GM18517 (cell line): ENCODE measurements around the gene TRAPPC3.

Experiments
- ATAC-seq: cut with Tn5 transposase; IDR thresholded peaks from one replicate; pipeline ENCODE4 v1.9.1; 2021; ENCODE audit warnings: mild to moderate bottlenecking, moderate library complexity; ENCODE audit not compliant: unreplicated experiment

TRAPPC3 gene

GRCh38 chr1:36106269-36106668 is 43.0 kb downstream of the TRAPPC3 start:
- ATAC-seq: no peak

DNA sequence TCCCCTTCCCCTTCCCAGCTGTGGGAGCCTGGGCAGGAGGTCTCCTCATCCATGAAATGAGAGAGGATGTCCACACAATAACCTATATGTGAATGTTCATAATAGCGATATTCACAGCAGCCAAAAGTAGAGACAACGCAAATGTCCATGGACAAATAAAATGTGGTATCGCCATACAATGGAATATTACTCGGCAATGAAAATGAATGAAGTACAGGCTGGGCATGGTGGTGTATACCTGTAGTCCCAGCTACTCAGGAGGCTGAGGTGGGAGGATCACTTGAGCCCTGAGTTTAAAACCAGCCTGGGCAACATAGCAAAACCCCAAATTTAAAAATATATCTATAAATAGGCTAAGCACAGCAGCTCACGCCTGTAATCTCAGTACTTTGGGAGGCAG is 47.7 kb downstream of the TRAPPC3 start:
- no peak for ATAC-seq

- ATAC-seq: no peak
These were observed 48.9 kb downstream of the TRAPPC3 start for GRCh38 chr1:36100376-36100775.

GRCh38 chr1:36099681-36100341 is 49.5 kb downstream of the TRAPPC3 start:
- ATAC-seq: no peak

- ATAC-seq: no peak
These were observed 50.5 kb downstream of the TRAPPC3 start for GRCh38 chr1:36098650-36099365.

GRCh38 chr1:36097693-36098585 is 51.3 kb downstream of the TRAPPC3 start:
- no peak for ATAC-seq

- no peak for ATAC-seq
These were observed 52.5 kb downstream of the TRAPPC3 start for GRCh38 chr1:36096500-36097432.

GRCh38 chr1:36095760-36096405 is 53.4 kb downstream of the TRAPPC3 start:
- no peak for ATAC-seq

DNA sequence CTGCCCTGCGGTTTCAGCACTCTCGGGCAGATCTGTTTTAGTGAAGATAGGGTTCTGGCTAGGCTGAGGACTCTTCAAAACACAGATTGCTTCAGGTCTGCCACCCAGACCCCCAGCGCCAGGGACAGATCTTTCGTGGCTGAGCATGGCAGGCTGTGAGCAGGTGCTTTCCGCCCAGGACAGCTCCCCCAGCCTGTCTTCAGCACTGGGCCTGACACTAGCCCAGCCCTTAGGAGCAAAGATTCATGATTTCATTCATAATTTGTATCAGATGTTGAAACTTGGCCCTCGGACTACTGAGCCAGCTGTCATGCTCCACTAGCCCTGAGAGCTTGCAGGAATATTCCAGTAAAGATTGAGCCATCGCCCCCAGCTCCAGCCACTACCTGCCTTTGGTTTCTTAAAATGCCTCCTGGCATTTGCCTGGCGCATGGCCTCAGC is 54.6 kb downstream of the TRAPPC3 start:
- no peak for ATAC-seq

DNA sequence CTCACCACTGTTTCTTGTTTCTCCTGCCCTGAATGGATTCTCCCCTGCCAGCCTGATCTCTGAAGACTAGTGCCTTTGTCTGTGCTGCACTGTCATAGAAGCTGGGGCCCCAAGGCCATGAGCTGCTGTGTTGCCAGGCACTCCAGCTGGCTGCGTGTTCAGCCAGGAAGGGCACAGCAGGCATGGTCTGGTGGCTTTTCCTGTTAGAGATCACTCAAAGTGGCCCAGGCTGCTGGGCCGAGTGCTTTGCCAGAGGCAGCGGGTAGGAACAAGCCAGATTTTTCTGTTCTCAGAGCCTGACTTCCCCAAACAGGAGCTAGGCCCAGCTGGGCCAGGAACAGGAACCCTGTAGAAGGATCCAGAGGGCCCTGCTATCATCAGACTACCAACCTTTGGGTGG is 55.4 kb downstream of the TRAPPC3 start:
- ATAC-seq: no peak

DNA sequence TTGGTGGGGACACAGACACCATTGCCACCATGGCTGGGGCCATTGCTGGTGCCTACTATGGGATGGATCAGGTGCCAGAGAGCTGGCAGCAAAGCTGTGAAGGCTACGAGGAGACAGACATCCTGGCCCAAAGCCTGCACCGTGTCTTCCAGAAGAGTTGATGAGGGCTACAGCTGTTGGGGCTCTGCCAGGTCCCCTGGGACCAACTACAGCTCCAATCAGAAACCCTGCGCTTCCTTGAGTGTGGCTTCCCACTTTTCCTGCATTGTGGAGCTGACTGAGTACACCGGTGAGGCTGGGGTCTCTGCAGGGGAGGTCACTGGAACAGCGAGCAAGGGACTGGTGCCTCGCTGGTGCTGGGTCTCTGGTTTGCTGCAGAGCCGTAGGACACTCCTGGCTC is 56.1 kb downstream of the TRAPPC3 start:
- no peak for ATAC-seq

DNA sequence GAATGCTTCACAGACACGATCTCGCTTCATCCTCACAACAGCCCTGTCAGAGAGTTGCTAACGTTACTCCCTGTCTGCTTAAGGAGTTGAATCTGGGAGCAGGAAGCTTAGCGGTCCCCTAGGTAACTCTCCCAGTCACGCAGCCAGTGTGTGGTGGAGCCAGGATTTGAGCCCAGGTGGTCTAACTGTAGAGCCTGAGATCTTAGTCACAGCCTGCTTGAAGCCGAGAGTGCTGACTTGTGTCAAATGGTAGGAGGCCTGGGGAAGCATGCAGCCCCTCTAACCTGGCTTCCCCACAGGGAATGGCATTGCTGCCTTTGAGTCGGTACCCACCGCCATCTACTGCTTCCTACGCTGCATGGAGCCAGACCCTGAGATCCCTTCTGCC is 56.5 kb downstream of the TRAPPC3 start:
- no peak for ATAC-seq

GRCh38 chr1:36092166-36092797 is 57.0 kb downstream of the TRAPPC3 start:
- no peak for ATAC-seq

DNA sequence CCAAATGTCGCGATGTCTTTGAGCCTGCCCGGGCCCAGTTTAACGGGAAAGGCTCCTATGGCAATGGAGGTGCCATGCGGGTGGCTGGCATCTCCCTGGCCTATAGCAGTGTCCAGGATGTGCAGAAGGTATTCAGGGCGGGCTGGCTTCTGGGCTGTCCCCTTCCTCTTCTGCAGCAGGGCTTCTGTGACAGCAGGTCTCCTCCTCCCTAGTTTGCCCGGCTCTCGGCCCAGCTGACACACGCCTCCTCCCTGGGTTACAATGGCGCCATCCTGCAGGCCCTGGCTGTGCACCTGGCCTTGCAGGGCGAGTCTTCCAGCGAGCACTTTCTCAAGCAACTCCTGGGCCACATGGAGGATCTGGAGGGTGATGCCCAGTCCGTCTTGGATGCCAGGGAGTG is 57.6 kb downstream of the TRAPPC3 start:
- ATAC-seq: no peak

- no peak for ATAC-seq
These were observed 58.1 kb downstream of the TRAPPC3 start for GRCh38 chr1:36091141-36091540.

GRCh38 chr1:36089393-36090121 is 59.7 kb downstream of the TRAPPC3 start:
- ATAC-seq: no peak

DNA sequence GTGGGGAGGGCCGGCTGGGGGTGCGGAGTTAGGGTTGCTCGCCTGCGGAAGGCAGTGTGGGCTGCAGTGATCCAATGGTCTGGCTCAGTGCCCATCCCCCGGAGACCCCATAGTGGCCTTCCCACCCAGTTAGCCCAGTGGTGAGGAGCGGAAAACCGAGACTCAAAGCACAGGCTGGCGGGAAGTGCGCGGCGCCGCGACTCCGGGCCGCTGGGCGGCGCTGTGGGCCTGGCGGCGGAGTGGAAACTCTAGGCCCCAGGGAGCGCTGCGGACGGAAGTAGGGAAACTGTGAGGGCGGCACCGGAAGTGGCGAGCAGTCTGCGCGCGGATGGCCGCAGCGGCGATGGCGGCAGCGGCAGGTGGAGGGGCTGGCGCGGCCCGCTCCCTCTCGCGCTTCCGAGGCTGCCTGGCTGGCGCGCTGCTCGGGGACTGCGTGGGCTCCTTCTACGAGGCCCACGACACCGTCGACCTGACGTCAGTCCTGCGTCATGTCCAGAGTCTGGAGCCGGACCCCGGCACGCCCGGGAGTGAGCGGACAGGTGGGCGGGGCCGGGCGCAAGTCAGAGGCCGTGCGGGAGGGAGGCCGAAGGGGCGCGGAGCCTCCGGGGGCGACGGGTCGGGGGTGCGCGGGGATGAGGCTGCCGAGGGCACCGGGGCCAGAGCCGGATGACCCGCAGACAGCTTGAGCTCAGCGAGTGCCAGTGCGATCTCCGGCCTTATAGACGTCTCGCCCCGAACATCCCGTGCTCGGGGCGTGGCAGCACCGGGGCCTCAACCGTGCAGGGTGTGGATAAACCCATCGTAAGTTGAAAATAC is 60.5 kb downstream of the TRAPPC3 start, which contains the start of gene ADPRS:
TSS of gene ADPRS (plus strand) at position 316 of the 816 bp plus-strand sequence. CDS start at position 329, 13 bp downstream.
- ATAC-seq: peak; percentile 81

GRCh38 chr1:36088265-36088576 is 61.1 kb downstream of the TRAPPC3 start:
- ATAC-seq: no peak
